ENCODE results near the gene GBE1. TPM values are rescaled to one million over a fixed set of nuclear protein-coding genes. Genes with fewer than 3 reads are reported as not detected.

The GBE1 gene
- total RNA-seq, 2 donors from 2014 or later: 8.4 to 12.3 TPM

DNA sequence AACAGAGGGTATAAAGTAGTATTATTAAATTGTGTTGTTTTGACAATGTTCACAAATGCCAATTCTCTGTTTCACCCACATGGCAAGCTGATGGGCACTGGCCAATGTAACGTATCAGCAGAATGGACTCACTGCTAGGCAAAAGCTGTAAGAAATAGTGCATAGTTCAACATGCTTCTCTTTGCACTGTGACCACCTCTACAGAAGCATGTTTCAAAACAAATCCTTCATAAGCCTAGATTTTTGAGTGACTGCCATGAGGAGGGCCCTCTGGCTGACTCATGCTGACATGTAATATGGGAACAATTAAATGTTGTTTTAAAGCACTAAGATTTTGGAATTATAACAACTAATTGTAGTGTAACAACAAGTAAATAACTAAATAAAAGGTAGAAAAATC lies 3.2 kb downstream of the GBE1 start:
- Histone ChIP-seq H3K27me3 (ENCODE audit: control insufficient read depth, insufficient read depth, low read length, poor library complexity, severe bottlenecking) (no peaks in the 10 kb centered on the region), H3K4me1 (ENCODE audit: control insufficient read depth, insufficient read depth, low read length) (peaks cover 3% of the 10 kb centered on the region), H3K36me3 (ENCODE audit: control insufficient read depth, insufficient read depth, low read length) (no peaks in the 10 kb centered on the region), H3K9me3 (ENCODE audit: control insufficient read depth, low read length) (peaks cover 17% of the 10 kb centered on the region), H3K27ac (ENCODE audit: low read depth, low read length) (no peak overlapping the region), H3K9ac (ENCODE audit: extremely low read depth, low read length, poor library complexity, severe bottlenecking) (no peak overlapping the region), H3K4me3 (ENCODE audit: low read length) (no peak overlapping the region)
- peaks cover 7% of the 10 kb centered on the region for H3K36me3 Mint-ChIP-seq (ENCODE audit: low read depth)
- H3K27ac Mint-ChIP-seq: no peak overlapping the region
- 94 to 100% methylated on average over 1 of the region's 1 CpG for WGBS, 2 experiments (ENCODE audit: insufficient coverage in 1 of 2, insufficient read length in 1 of 2)
- H3K9me3 Mint-ChIP-seq: peaks cover 7% of the 10 kb centered on the region
- H3K27me3 Mint-ChIP-seq (ENCODE audit: insufficient read depth): no peaks in the 10 kb centered on the region
- TF ChIP-seq, protein P1, sequence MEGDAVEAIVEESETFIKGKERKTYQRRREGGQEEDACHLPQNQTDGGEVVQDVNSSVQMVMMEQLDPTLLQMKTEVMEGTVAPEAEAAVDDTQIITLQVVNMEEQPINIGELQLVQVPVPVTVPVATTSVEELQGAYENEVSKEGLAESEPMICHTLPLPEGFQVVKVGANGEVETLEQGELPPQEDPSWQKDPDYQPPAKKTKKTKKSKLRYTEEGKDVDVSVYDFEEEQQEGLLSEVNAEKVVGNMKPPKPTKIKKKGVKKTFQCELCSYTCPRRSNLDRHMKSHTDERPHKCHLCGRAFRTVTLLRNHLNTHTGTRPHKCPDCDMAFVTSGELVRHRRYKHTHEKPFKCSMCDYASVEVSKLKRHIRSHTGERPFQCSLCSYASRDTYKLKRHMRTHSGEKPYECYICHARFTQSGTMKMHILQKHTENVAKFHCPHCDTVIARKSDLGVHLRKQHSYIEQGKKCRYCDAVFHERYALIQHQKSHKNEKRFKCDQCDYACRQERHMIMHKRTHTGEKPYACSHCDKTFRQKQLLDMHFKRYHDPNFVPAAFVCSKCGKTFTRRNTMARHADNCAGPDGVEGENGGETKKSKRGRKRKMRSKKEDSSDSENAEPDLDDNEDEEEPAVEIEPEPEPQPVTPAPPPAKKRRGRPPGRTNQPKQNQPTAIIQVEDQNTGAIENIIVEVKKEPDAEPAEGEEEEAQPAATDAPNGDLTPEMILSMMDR (conservative IDR thresholded peaks at IDR 0.05): no peak
- DNase-seq: no peak
- no peak overlapping the region for H3K4me3 Mint-ChIP-seq
- H3K4me1 Mint-ChIP-seq: peaks cover 17% of the 10 kb centered on the region

DNA sequence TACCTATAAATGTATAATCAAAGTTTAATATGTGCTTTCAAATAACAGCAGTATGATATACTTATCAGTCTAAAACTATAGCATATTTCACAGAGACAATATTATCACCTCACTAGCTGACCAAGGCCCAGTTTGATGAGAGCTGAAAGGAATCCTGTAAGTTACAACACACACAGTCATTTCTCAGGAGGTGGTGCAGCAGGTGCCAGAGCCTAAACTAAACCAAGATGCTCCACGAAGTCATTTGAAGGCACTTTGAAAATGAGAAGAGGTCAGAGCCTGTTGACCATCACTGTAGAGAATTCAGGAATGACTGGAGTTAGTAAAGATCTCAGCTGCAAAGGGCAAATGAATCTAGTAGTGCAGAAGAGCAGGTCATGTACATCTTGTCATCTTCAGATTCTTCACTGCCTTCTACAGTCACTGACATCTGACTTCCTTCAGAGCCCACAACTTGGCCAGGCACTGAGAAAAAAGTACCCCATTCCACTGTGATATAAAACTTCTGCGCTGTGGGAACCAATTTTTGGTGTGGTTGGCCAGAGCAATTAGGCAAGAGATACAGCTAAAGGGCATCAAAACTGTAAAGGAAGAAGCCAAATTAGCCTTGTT lies 7.9 kb downstream of the GBE1 start:
- peaks cover 7% of the 10 kb centered on the region for H3K9me3 Mint-ChIP-seq
- TF ChIP-seq, protein P1 (conservative IDR thresholded peaks at IDR 0.05): no peak
- no peaks in the 10 kb centered on the region for H3K27me3 ChIP-seq (ENCODE audit: control insufficient read depth, insufficient read depth, low read length, poor library complexity, severe bottlenecking)
- no peak overlapping the region for H3K9ac ChIP-seq (ENCODE audit: extremely low read depth, low read length, poor library complexity, severe bottlenecking)
- no peaks in the 10 kb centered on the region for H3K4me1 Mint-ChIP-seq
- H3K36me3 Mint-ChIP-seq (ENCODE audit: low read depth): no peaks in the 10 kb centered on the region
- H3K4me1 ChIP-seq (ENCODE audit: control insufficient read depth, insufficient read depth, low read length): no peaks in the 10 kb centered on the region
- H3K4me3 ChIP-seq (ENCODE audit: low read length): no peak overlapping the region
- no peak overlapping the region for H3K4me3 Mint-ChIP-seq
- H3K27ac ChIP-seq (ENCODE audit: low read depth, low read length): no peak overlapping the region
- peaks cover 9% of the 10 kb centered on the region for H3K9me3 ChIP-seq (ENCODE audit: control insufficient read depth, low read length)
- no peak overlapping the region for H3K27ac Mint-ChIP-seq
- H3K36me3 ChIP-seq (ENCODE audit: control insufficient read depth, insufficient read depth, low read length): no peaks in the 10 kb centered on the region
- DNase-seq: no peak
- H3K27me3 Mint-ChIP-seq (ENCODE audit: insufficient read depth): no peaks in the 10 kb centered on the region
- WGBS, 2 experiments (ENCODE audit: insufficient coverage in 1 of 2, insufficient read length in 1 of 2): 70 to 88% methylated on average over 1 to 2 of the region's 2 CpGs

DNA sequence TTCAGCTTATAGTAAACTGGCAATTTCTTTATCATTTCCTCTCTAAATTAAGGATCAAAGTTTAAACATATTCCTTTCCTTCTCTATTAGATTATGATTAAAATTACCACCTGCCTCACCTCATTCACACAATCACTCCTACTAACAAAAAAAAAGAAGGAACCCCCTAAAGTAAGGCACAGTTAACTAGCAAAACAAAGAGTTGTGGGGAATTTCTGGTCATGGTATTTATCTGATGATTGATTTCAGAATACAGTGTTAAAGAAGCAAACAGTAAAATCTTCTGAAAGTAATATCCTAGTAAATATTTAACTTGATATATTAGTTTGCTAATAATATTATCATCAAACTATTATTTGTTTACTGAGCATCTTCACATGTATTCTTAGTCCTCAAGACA lies 8.8 kb downstream of the GBE1 start:
- Mint-ChIP-seq H3K4me1 (no peaks in the 10 kb centered on the region), H3K27me3 (ENCODE audit: insufficient read depth) (no peaks in the 10 kb centered on the region), H3K27ac (no peak overlapping the region), H3K36me3 (ENCODE audit: low read depth) (peaks cover 3% of the 10 kb centered on the region), H3K9me3 (peaks cover 7% of the 10 kb centered on the region), H3K4me3 (no peak overlapping the region)
- no peaks in the 10 kb centered on the region for H3K4me1 ChIP-seq (ENCODE audit: control insufficient read depth, insufficient read depth, low read length)
- peaks cover 9% of the 10 kb centered on the region for H3K9me3 ChIP-seq (ENCODE audit: control insufficient read depth, low read length)
- H3K27me3 ChIP-seq (ENCODE audit: control insufficient read depth, insufficient read depth, low read length, poor library complexity, severe bottlenecking): no peaks in the 10 kb centered on the region
- no peak overlapping the region for H3K4me3 ChIP-seq (ENCODE audit: low read length)
- no peak overlapping the region for H3K9ac ChIP-seq (ENCODE audit: extremely low read depth, low read length, poor library complexity, severe bottlenecking)
- TF ChIP-seq, protein P1 (conservative IDR thresholded peaks at IDR 0.05): no peak
- no peak for DNase-seq
- no peak overlapping the region for H3K27ac ChIP-seq (ENCODE audit: low read depth, low read length)
- no peaks in the 10 kb centered on the region for H3K36me3 ChIP-seq (ENCODE audit: control insufficient read depth, insufficient read depth, low read length)

Measured in endodermal cell (in vitro differentiated cells).